ENCODE measurements around the gene PRRT1B. TPM values are rescaled to one million over a fixed set of nuclear protein-coding genes. Genes with fewer than 3 reads are reported as not detected.

Gene PRRT1B
- total and polyA plus RNA-seq, 9 of the 15 experiments (the other 6 are each of a cell fraction or from before 2014, with no cell fraction given): not detected

DNA sequence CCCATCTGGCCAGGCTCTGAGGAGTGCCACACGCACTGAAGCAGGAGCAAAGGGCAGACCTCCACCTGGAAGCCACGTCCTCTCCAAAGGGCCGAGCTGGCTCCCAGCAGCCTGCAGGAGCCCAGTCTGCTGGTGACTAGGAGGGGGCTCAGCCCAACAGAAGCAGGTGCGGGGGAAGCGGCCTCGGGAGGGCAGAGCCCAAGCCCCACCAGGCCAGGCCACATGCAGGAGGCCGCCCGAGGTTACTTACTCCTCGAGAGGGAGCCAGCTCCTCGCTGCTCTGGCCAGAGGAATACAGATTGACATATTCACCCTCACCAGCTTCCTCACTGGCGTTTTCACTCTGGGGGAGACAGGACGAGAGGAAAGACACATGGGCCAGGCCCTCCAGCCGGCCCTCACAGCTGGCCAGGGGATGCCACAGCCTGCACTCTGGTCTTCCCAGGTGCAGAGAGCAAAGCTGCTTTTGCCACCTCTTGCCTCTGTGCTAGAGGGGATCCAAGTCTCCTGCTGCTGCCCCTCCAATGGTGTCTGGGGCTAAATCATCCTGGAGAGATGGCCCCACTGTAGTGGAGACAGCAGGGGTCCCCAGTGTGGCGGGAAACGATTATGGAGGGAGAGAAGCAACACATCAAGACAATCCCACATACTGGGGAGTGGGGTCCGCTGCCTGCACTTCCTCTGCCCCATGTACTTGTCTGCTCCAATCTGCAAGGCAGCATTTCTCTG lies 58.6 kb downstream of the PRRT1B start:
- Histone ChIP-seq H4K20me1 (replicated peaks; ENCODE audit: control insufficient read depth, insufficient read depth, low read length) (no peaks in the 10 kb centered on the region), H3K4me3 (no peak overlapping the region), H3K9ac (ENCODE audit: insufficient read depth in 1 of 2, low read depth in 2 of 2, low read length in 2 of 2) (no peak overlapping the region), H3K9me1 (ENCODE audit: control insufficient read depth, insufficient read depth, low read length) (no peaks in the 10 kb centered on the region), H2AFZ (ENCODE audit: low read depth, low read length) (no peak overlapping the region), H3K4me1 (replicated peaks in 1 of 2; ENCODE audit: control insufficient read depth in 2 of 2, insufficient read depth in 2 of 2, low read length in 2 of 2) (peaks cover 3 to 4% of the 10 kb centered on the region in 2 experiments; a peak in 2 of 5 replicates), H3K79me2 (ENCODE audit: control insufficient read depth, insufficient read depth, low read length) (no peaks in the 10 kb centered on the region), H3K4me2 (ENCODE audit: insufficient read depth, low read length) (no peak overlapping the region), H3K9me3 (replicated peaks; ENCODE audit: control insufficient read depth, insufficient read depth, low read depth, low read length) (no peaks in the 10 kb centered on the region), H3K27ac (ENCODE audit: extremely low read depth, low read depth, low read length) (no peak overlapping the region), H3K36me3 (ENCODE audit: control insufficient read depth, insufficient read depth, low read length) (peaks cover 21% of the 10 kb centered on the region; the same call in 2 of the 3 replicates), H3K27me3 (ENCODE audit: control insufficient read depth in 2 of 2, insufficient read depth in 2 of 2, low read length in 2 of 2) (no peaks in the 10 kb centered on the region)
- ChIA-PET POLR2A (interaction anchor here (0.5 to 1.1 kb wide), 2 partner anchors 11 to 34 kb away, joined by 3 read pairs; no protein-coding TSS in a partner anchor), CTCF (ENCODE audit: low intra/inter-chr PET ratio) (no interaction called here)
- TF ChIP-seq, protein P1, sequence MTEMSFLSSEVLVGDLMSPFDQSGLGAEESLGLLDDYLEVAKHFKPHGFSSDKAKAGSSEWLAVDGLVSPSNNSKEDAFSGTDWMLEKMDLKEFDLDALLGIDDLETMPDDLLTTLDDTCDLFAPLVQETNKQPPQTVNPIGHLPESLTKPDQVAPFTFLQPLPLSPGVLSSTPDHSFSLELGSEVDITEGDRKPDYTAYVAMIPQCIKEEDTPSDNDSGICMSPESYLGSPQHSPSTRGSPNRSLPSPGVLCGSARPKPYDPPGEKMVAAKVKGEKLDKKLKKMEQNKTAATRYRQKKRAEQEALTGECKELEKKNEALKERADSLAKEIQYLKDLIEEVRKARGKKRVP (CRISPR knock-in tag; IDR thresholded peaks at IDR 0.05): no peak
- TF ChIP-seq, protein P2, sequence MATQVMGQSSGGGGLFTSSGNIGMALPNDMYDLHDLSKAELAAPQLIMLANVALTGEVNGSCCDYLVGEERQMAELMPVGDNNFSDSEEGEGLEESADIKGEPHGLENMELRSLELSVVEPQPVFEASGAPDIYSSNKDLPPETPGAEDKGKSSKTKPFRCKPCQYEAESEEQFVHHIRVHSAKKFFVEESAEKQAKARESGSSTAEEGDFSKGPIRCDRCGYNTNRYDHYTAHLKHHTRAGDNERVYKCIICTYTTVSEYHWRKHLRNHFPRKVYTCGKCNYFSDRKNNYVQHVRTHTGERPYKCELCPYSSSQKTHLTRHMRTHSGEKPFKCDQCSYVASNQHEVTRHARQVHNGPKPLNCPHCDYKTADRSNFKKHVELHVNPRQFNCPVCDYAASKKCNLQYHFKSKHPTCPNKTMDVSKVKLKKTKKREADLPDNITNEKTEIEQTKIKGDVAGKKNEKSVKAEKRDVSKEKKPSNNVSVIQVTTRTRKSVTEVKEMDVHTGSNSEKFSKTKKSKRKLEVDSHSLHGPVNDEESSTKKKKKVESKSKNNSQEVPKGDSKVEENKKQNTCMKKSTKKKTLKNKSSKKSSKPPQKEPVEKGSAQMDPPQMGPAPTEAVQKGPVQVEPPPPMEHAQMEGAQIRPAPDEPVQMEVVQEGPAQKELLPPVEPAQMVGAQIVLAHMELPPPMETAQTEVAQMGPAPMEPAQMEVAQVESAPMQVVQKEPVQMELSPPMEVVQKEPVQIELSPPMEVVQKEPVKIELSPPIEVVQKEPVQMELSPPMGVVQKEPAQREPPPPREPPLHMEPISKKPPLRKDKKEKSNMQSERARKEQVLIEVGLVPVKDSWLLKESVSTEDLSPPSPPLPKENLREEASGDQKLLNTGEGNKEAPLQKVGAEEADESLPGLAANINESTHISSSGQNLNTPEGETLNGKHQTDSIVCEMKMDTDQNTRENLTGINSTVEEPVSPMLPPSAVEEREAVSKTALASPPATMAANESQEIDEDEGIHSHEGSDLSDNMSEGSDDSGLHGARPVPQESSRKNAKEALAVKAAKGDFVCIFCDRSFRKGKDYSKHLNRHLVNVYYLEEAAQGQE (IDR thresholded peaks at IDR 0.05; ENCODE audit: borderline replicate concordance): no peak
- TF ChIP-seq, protein P2 (CRISPR knock-in tag; IDR thresholded peaks at IDR 0.05; ENCODE audit: low read depth): no peak
- TF ChIP-seq KHSRP (IDR thresholded peaks at IDR 0.05): no peak
- TF ChIP-seq, protein P3, sequence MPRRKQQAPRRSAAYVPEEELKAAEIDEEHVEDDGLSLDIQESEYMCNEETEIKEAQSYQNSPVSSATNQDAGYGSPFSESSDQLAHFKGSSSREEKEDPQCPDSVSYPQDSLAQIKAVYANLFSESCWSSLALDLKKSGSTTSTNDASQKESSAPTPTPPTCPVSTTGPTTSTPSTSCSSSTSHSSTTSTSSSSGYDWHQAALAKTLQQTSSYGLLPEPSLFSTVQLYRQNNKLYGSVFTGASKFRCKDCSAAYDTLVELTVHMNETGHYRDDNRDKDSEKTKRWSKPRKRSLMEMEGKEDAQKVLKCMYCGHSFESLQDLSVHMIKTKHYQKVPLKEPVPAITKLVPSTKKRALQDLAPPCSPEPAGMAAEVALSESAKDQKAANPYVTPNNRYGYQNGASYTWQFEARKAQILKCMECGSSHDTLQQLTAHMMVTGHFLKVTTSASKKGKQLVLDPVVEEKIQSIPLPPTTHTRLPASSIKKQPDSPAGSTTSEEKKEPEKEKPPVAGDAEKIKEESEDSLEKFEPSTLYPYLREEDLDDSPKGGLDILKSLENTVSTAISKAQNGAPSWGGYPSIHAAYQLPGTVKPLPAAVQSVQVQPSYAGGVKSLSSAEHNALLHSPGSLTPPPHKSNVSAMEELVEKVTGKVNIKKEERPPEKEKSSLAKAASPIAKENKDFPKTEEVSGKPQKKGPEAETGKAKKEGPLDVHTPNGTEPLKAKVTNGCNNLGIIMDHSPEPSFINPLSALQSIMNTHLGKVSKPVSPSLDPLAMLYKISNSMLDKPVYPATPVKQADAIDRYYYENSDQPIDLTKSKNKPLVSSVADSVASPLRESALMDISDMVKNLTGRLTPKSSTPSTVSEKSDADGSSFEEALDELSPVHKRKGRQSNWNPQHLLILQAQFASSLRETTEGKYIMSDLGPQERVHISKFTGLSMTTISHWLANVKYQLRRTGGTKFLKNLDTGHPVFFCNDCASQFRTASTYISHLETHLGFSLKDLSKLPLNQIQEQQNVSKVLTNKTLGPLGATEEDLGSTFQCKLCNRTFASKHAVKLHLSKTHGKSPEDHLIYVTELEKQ (CRISPR knock-in tag; IDR thresholded peaks at IDR 0.05): no peak
- no TSS peak for BruUV-seq (replicated peaks)
- in situ Hi-C loops (cut with MboI) (no loop called here), intact Hi-C loops (cut with micrococcal nuclease) (no loop called here)
- ATAC-seq (no peak), FAIRE-seq (no peak), DNase-seq (ENCODE audit: extremely low read depth in 1 of 4, low spot score in 3 of 4) (no peak)
- WGBS (ENCODE audit: insufficient coverage, low coverage, missing lambda C conversion rate): 85% methylated on average over 11 of the region's 16 CpGs
